ENCODE data around the gene CYP3A5.
"Not testable (repeated sequence)": the region's sequence is repeated elsewhere in the genome, so short reads cannot be mapped to it uniquely, and the experiment has no call there.

Gene CYP3A5

GRCh38 chr7:99653754-99654153, 26.0 kb downstream of the CYP3A5 start:
- no peak overlapping the region for H3K27ac ChIP-seq
- no peak for TF ChIP-seq CTCF (IDR thresholded peaks at IDR 0.05)
- TF ChIP-seq ZFX (IDR thresholded peaks at IDR 0.05; ENCODE audit: borderline replicate concordance) = no peak

DNA sequence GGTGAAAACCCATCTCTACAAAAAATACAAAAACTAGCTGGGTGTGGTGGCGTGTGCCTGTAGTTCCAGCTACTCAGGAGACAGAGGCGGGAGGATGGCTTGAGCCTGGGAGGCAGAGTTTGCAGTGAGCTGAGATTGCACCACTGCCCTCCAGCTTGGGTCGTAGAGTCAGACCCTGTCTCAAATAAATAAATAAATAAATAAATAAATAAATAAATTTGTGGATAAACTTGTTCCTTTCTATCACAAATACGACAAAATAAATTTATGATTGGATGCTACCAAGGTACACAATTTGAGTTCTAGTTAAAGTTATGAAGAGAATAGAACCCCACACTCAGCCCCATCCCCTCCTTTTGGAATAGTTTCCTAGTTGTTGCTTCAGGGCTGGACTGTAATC, 26.5 kb downstream of the CYP3A5 start:
- not testable (repeated sequence) for H3K27ac ChIP-seq

DNA sequence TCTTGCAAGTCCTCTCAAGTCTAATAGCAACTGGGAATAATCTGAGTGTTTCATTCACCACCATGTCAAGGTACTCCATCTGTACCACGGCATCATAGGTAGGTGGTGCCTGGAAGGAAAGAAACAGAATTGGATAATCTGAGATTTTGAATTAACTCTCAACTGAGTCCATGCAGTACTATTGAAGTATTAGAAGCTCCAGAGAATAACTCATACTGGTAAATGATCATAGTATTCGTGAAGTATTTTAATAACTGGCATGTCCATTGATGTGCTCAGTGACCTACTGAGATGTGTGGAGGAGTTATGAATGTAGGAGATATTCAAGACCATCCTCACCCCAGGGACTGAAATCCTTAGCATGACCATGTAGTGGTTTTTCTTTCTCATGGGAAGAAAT, 27.1 kb downstream of the CYP3A5 start:
- TF ChIP-seq CTCF (IDR thresholded peaks at IDR 0.05) (no peak), ZFX (IDR thresholded peaks at IDR 0.05; ENCODE audit: borderline replicate concordance) (no peak)
- no peak overlapping the region for H3K27ac ChIP-seq

GRCh38 chr7:99651290-99651689, 28.5 kb downstream of the CYP3A5 start:
- H3K27ac ChIP-seq = no peak overlapping the region
- TF ChIP-seq CTCF (IDR thresholded peaks at IDR 0.05) = no peak
- TF ChIP-seq ZFX (IDR thresholded peaks at IDR 0.05; ENCODE audit: borderline replicate concordance) = no peak

- TF ChIP-seq ZFX (IDR thresholded peaks at IDR 0.05; ENCODE audit: borderline replicate concordance) = no peak
- no peak for TF ChIP-seq CTCF (IDR thresholded peaks at IDR 0.05)
- no peak overlapping the region for H3K27ac ChIP-seq
These were observed 31.0 kb downstream of the CYP3A5 start for GRCh38 chr7:99648843-99649242.

- H3K27ac ChIP-seq = no peak overlapping the region
- TF ChIP-seq CTCF (IDR thresholded peaks at IDR 0.05) (no peak), ZFX (IDR thresholded peaks at IDR 0.05; ENCODE audit: borderline replicate concordance) (no peak)
These were observed 34.2 kb downstream of the CYP3A5 start for GRCh38 chr7:99645590-99645989.

GRCh38 chr7:99644431-99644830, 35.4 kb downstream of the CYP3A5 start:
- H3K27ac ChIP-seq = no peak overlapping the region
- TF ChIP-seq ZFX (IDR thresholded peaks at IDR 0.05; ENCODE audit: borderline replicate concordance) (no peak), CTCF (IDR thresholded peaks at IDR 0.05) (no peak)

GRCh38 chr7:99643464-99643863, 36.3 kb downstream of the CYP3A5 start:
- H3K27ac ChIP-seq = no peak overlapping the region
- TF ChIP-seq ZFX (IDR thresholded peaks at IDR 0.05; ENCODE audit: borderline replicate concordance) = no peak
- TF ChIP-seq CTCF (IDR thresholded peaks at IDR 0.05) = no peak

All from 22Rv1 (cell line).